ENCODE measurements around the gene A2M. TPM values are rescaled to one million over a fixed set of nuclear protein-coding genes. Genes with fewer than 3 reads are reported as not detected.

Gene A2M
- total and polyA plus RNA-seq, 2 of the 4 experiments (the other 2 are of a cell fraction), result 1.1 to 3.2 TPM

DNA sequence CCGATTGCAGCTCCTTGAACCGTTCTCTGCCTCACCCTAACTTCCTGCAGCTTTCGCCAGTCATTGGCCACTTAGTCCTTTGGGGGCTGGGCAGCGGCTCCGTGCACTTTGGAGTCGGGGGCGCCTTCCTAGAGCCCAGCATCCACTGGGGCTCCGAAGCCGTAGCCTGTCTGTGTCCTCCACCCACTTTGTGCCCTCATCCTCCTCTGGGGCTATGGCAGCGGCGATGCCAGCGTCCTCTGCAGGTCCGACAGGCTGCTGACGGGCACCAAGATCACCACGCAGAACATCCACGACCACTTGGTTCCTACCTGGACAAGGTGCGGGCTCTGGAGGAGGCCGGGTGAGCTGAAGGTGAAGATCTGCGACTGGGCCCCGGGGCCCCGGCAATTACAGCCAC, 11.8 kb upstream of the A2M start:
- no peak overlapping the region for H3K4me3 ChIP-seq (ENCODE audit: insufficient read depth, low read depth, low read length)
- H3K27ac ChIP-seq (ENCODE audit: insufficient read depth, low read length), result no peak overlapping the region
- DNase-seq, result no peak
- no peak overlapping the region for H3K9ac ChIP-seq (ENCODE audit: low read depth, low read length)
- BruUV-seq (replicated peaks), result no TSS peak
- H2AK5ac ChIP-seq (ENCODE audit: low read depth, low read length), result no peak overlapping the region
- TF ChIP-seq, protein P1, sequence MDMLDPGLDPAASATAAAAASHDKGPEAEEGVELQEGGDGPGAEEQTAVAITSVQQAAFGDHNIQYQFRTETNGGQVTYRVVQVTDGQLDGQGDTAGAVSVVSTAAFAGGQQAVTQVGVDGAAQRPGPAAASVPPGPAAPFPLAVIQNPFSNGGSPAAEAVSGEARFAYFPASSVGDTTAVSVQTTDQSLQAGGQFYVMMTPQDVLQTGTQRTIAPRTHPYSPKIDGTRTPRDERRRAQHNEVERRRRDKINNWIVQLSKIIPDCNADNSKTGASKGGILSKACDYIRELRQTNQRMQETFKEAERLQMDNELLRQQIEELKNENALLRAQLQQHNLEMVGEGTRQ (IDR thresholded peaks at IDR 0.05; ENCODE audit: low read depth, low read length), result no peak
- TF ChIP-seq, protein P2, sequence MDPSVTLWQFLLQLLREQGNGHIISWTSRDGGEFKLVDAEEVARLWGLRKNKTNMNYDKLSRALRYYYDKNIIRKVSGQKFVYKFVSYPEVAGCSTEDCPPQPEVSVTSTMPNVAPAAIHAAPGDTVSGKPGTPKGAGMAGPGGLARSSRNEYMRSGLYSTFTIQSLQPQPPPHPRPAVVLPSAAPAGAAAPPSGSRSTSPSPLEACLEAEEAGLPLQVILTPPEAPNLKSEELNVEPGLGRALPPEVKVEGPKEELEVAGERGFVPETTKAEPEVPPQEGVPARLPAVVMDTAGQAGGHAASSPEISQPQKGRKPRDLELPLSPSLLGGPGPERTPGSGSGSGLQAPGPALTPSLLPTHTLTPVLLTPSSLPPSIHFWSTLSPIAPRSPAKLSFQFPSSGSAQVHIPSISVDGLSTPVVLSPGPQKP (IDR thresholded peaks at IDR 0.05; ENCODE audit: borderline replicate concordance, low read depth, low read length), result no peak
- TF ChIP-seq RAD21 (IDR thresholded peaks at IDR 0.05; ENCODE audit: low read length) (no peak), RFX5 (IDR thresholded peaks at IDR 0.05; ENCODE audit: low read depth, low read length) (no peak), FOS (IDR thresholded peaks at IDR 0.05; ENCODE audit: low read depth, low read length) (no peak), MXI1 (IDR thresholded peaks at IDR 0.05; ENCODE audit: borderline replicate concordance, low read depth, low read length) (no peak), BHLHE40 (IDR thresholded peaks at IDR 0.05; ENCODE audit: low read depth, low read length) (no peak), CEBPB (IDR thresholded peaks at IDR 0.05; ENCODE audit: low read depth, low read length) (no peak), MAFK (IDR thresholded peaks at IDR 0.05; ENCODE audit: low read depth, low read length) (no peak), NFE2L2 (IDR thresholded peaks at IDR 0.05; ENCODE audit: low read depth, low read length) (no peak)
- no peak for ATAC-seq (ENCODE audit: low read depth)
- H4K5ac ChIP-seq (ENCODE audit: low read depth, low read length), result no peak overlapping the region
- H2AK9ac ChIP-seq (replicated peaks; ENCODE audit: low read depth, low read length, poor library complexity), result no peak overlapping the region
- CTCF ChIA-PET, result no interaction called here
- no peaks in the 10 kb centered on the region for H3K36me3 ChIP-seq (ENCODE audit: control insufficient read depth, insufficient read depth, low read length)
- H2BK15ac ChIP-seq (ENCODE audit: low read depth, low read length), result no peak overlapping the region
- dilution Hi-C loops (cut with HindIII; ENCODE audit: low sequenced_read_pairs, unreplicated experiment) (no loop called here), in situ Hi-C loops (cut with MboI; ENCODE audit: low sequenced_read_pairs) (no loop called here), intact Hi-C loops (cut with micrococcal nuclease) (no loop called here)
- no peak overlapping the region for H3K4ac ChIP-seq (ENCODE audit: low read depth, low read length)
- no peak overlapping the region for H2BK5ac ChIP-seq (ENCODE audit: low read depth, low read length, poor library complexity, severe bottlenecking)
- H3K79me1 ChIP-seq (ENCODE audit: low read depth in 1 of 2, low read length in 2 of 2), result no peaks in the 10 kb centered on the region
- H3K23ac ChIP-seq (ENCODE audit: low read depth, low read length), result no peak overlapping the region
- no peaks in the 10 kb centered on the region for H4K20me1 ChIP-seq (ENCODE audit: insufficient read depth, low read length)
- POLR2A ChIA-PET (ENCODE audit: unreplicated experiment), result no interaction called here
- H2AFZ ChIP-seq (replicated peaks; ENCODE audit: low read length, poor library complexity), result no peak overlapping the region
- H3K9me3 ChIP-seq (ENCODE audit: control insufficient read depth, insufficient read depth, low read length), result peaks cover 3% of the 10 kb centered on the region; the same call in 1 of the 2 replicates
- H2BK120ac ChIP-seq (ENCODE audit: low read depth, low read length), result no peak overlapping the region
- H2BK20ac ChIP-seq (ENCODE audit: low read depth, low read length), result no peak overlapping the region
- no peak overlapping the region for H4K8ac ChIP-seq (ENCODE audit: low read depth in 2 of 2, low read length in 2 of 2)
- H3K9me1 ChIP-seq (ENCODE audit: insufficient read depth, low read length), result no peaks in the 10 kb centered on the region
- H3K14ac ChIP-seq (replicated peaks; ENCODE audit: low read depth, low read length), result no peak overlapping the region
- no peak overlapping the region for H4K91ac ChIP-seq (ENCODE audit: insufficient read depth, low read depth, low read length)
- H3K56ac ChIP-seq (ENCODE audit: extremely low read depth, insufficient read depth, low read length), result no peak overlapping the region
- H3K18ac ChIP-seq (ENCODE audit: low read depth, low read length), result no peak overlapping the region
- H3K4me1 ChIP-seq (ENCODE audit: control insufficient read depth, insufficient read depth, low read length), result peaks cover 7% of the 10 kb centered on the region; the same call in 1 of the 2 replicates
- H3K4me2 ChIP-seq (ENCODE audit: low read depth, low read length), result no peak overlapping the region
- H3K27me3 ChIP-seq (ENCODE audit: control insufficient read depth, insufficient read depth, low read length), result peaks cover 3% of the 10 kb centered on the region; the same call in 1 of the 2 replicates
- WGBS, 2 experiments (ENCODE audit: extremely low coverage in 2 of 2, insufficient read length in 1 of 2), result 91% methylated on average over 17 of the region's 21 CpGs; no CpG with 5 or more reads in 1 of the 2 experiments
